Activated CD4-positive, alpha-beta memory T cell treated with anti-CD3 and anti-CD28 coated beads for 36 hours (primary cell): ENCODE results near the gene R3HDML. TPM values are rescaled to one million over a fixed set of nuclear protein-coding genes. Genes with fewer than 3 reads are reported as not detected.

ENCODE experiments used
- CTCF ChIA-PET: fragments of 350-600 bp; sonication (Branson Sonifier 250); formaldehyde crosslinking; loops from one replicate; lab custom pipeline; 2021; ENCODE audit warnings: antibody characterized with exemption, inconsistent platforms; lab: Charles Lee
- POLR2A ChIA-PET: fragments of 350-600 bp; sonication (Branson Sonifier 250); formaldehyde crosslinking; loops from one replicate; lab custom pipeline; 2021; ENCODE audit warnings: antibody characterized with exemption; lab: Charles Lee
- DNase-seq: peaks from one replicate; pipeline ENCODE4 v3.0.0-alpha.2; 2020
- H3K27ac Mint-ChIP-seq: one replicate; pipeline ENCODE4 v1.8.0; 2021; ENCODE audit warnings: mixed read lengths
- H3K27me3 Mint-ChIP-seq: one replicate; pipeline ENCODE4 v1.8.0; 2021; ENCODE audit warnings: mixed read lengths
- H3K36me3 Mint-ChIP-seq: one replicate; pipeline ENCODE4 v1.8.0; 2021; ENCODE audit warnings: mixed read lengths
- H3K4me1 Mint-ChIP-seq: one replicate; pipeline ENCODE4 v1.8.0; 2021; ENCODE audit warnings: low read depth, mixed read lengths
- H3K4me3 Mint-ChIP-seq: one replicate; pipeline ENCODE4 v1.8.0; 2021; ENCODE audit warnings: mild to moderate bottlenecking, mixed read lengths
- H3K9me3 Mint-ChIP-seq: one replicate; pipeline ENCODE4 v1.8.0; 2021; ENCODE audit warnings: mixed read lengths
- intact Hi-C: fragments of 100-400 bp; cut with micrococcal nuclease; formaldehyde crosslinking; loops from one replicate; pipeline ENCODE4 v1.15.1; 2023
- total RNA-seq, 2 experiments: library from RNA; stranded (reverse); gene quantifications; one replicate each; pipeline ENCODE4 v1.2.3, GENCODE V29; 2021

The R3HDML gene
- total RNA-seq, 2 experiments from 2014 or later = not detected

- Mint-ChIP-seq H3K4me1 (no peaks in the 10 kb centered on the region), H3K27ac (no peak overlapping the region), H3K4me3 (no peak overlapping the region), H3K27me3 (no peaks in the 10 kb centered on the region), H3K9me3 (no peaks in the 10 kb centered on the region), H3K36me3 (no peaks in the 10 kb centered on the region)
- intact Hi-C loops = no loop called here
- DNase-seq = no peak
- CTCF ChIA-PET = interaction anchor here (0.7 to 1.6 kb wide), 3 partner anchors 12 to 215 kb away, joined by 3 to 5 read pairs (median 3); no protein-coding TSS in a partner anchor
- POLR2A ChIA-PET = no interaction called here
Observed at GRCh38 chr20:44395461-44396340, 58.9 kb downstream of the R3HDML start.

GRCh38 chr20:44396369-44397130 is 59.7 kb downstream of the R3HDML start:
- no peak for DNase-seq
- CTCF ChIA-PET = interaction anchor here (1.6 kb wide), 1 partner anchor 214 kb away, joined by 5 read pairs; no protein-coding TSS in a partner anchor
- no peak overlapping the region for H3K27ac Mint-ChIP-seq
- no peaks in the 10 kb centered on the region for H3K36me3 Mint-ChIP-seq
- no peaks in the 10 kb centered on the region for H3K4me1 Mint-ChIP-seq
- no peaks in the 10 kb centered on the region for H3K27me3 Mint-ChIP-seq
- no peak overlapping the region for H3K4me3 Mint-ChIP-seq
- intact Hi-C loops = no loop called here
- no peaks in the 10 kb centered on the region for H3K9me3 Mint-ChIP-seq
- POLR2A ChIA-PET = no interaction called here

DNA sequence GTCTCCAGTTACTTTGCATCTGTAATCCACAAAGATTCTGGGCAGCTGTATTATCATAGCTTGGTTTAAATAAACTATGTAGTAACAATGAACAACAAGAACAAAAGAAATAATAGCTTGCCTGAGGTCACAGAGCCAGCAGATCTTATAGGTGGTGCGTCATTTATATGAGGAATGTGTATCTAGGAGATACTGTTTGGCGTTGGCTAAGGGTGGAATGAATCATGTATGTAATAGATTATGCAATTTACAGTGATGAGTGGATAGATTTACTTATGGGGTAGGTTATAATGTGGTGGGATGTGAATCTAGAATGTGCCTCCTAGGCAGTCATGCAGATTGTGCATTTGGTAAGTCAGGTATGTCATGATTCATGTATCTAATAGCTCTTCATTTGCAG is 61.5 kb downstream of the R3HDML start:
- ChIA-PET POLR2A (no interaction called here), CTCF (interaction anchor here (1.0 to 1.3 kb wide), 2 partner anchors 14 to 212 kb away, joined by 4 to 5 read pairs; no protein-coding TSS in a partner anchor)
- peaks cover 3% of the 10 kb centered on the region for H3K27me3 Mint-ChIP-seq
- DNase-seq = no peak
- intact Hi-C loops = no loop called here
- H3K9me3 Mint-ChIP-seq = no peaks in the 10 kb centered on the region
- H3K4me3 Mint-ChIP-seq = no peak overlapping the region
- H3K4me1 Mint-ChIP-seq = no peaks in the 10 kb centered on the region
- H3K27ac Mint-ChIP-seq = no peak overlapping the region
- H3K36me3 Mint-ChIP-seq = no peaks in the 10 kb centered on the region

GRCh38 chr20:44399446-44399845 is 62.6 kb downstream of the R3HDML start:
- H3K27ac Mint-ChIP-seq = no peak overlapping the region
- no peaks in the 10 kb centered on the region for H3K36me3 Mint-ChIP-seq
- intact Hi-C loops = no loop called here
- peaks cover under 1% of the 10 kb centered on the region for H3K9me3 Mint-ChIP-seq
- CTCF ChIA-PET = no interaction called here
- no peaks in the 10 kb centered on the region for H3K4me1 Mint-ChIP-seq
- no peak overlapping the region for H3K4me3 Mint-ChIP-seq
- peaks cover 3% of the 10 kb centered on the region for H3K27me3 Mint-ChIP-seq
- no peak for DNase-seq
- POLR2A ChIA-PET = no interaction called here

DNA sequence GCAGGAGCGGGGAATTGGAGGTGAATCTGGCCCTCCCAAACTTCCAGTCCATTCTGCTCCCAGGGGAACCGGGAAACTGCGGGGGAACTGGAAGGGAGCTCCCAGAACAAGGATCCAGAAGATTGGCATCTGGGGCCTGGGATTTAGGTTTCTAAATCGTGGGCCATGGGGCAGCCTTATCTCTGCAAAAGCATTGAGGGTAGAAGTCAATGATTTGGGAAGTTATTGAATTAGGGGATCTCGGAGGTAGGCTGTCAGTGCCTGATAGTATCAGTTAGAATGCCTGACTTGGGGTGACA is 63.8 kb downstream of the R3HDML start:
- Mint-ChIP-seq H3K4me1 (no peaks in the 10 kb centered on the region), H3K27me3 (peaks cover 3% of the 10 kb centered on the region), H3K36me3 (no peaks in the 10 kb centered on the region), H3K4me3 (no peak overlapping the region), H3K27ac (no peak overlapping the region), H3K9me3 (peaks cover 2% of the 10 kb centered on the region)
- ChIA-PET POLR2A (no interaction called here), CTCF (no interaction called here)
- intact Hi-C loops = no loop called here
- no peak for DNase-seq

Other genes with a start within 250 kb of the R3HDML start
- gene JPH2, start 149.9 kb upstream of the R3HDML start, total RNA-seq = not detected
- gene OSER1, start 126.3 kb upstream of the R3HDML start, total RNA-seq = 10 to 100 TPM; 23.4 to 24.2 TPM
- not detected for gene GDAP1L1, start 89.7 kb upstream of the R3HDML start, total RNA-seq
- 1 to 10 TPM; 1.8 to 1.9 TPM for gene FITM2, start 25.8 kb upstream of the R3HDML start, total RNA-seq
- not detected for gene HNF4A, start 18.7 kb downstream of the R3HDML start, total RNA-seq
- 10 to 100 TPM; 18.1 to 18.6 TPM for gene TTPAL, start 138.8 kb downstream of the R3HDML start, total RNA-seq
- 10 to 100 TPM; 57.3 to 58.6 TPM for gene SERINC3, start 185.0 kb downstream of the R3HDML start, total RNA-seq
- 1 to 10 TPM; 2.9 to 4.1 TPM for gene PKIG, start 245.5 kb downstream of the R3HDML start, total RNA-seq